ENCODE measurements around the gene PKIG. TPM values are rescaled to one million over a fixed set of nuclear protein-coding genes. Genes with fewer than 3 reads are reported as not detected.

The PKIG gene
- total and polyA plus RNA-seq, 2 of the 8 experiments (the other 6 are each of a cell fraction or from before 2014, with no cell fraction given): 26.7 to 34.3 TPM

GRCh38 chr20:44544263-44544662 lies 38.1 kb upstream of the PKIG start:
- no peak overlapping the region for H4K8ac ChIP-seq (ENCODE audit: extremely low read depth, insufficient read depth, low read length)
- H4K91ac ChIP-seq (replicated peaks; ENCODE audit: insufficient read length, low read length): no peak overlapping the region
- H3K4ac ChIP-seq (replicated peaks; ENCODE audit: insufficient read length, low read depth, low read length): no peak overlapping the region
- peaks cover 2% of the 10 kb centered on the region for H3K79me1 ChIP-seq (ENCODE audit: low read depth, low read length)
- peaks cover 0 to 1% of the 10 kb centered on the region in 2 experiments for H4K20me1 ChIP-seq (replicated peaks in 1 of 2; ENCODE audit: control insufficient read depth in 1 of 2, insufficient read depth in 2 of 2, low read length in 2 of 2)
- H3K23me2 ChIP-seq (ENCODE audit: low read depth, low read length): no peaks in the 10 kb centered on the region
- FAIRE-seq (no peak), DNase-seq (ENCODE audit: low read depth in 1 of 2, low spot score in 2 of 2) (no peak)
- no peak overlapping the region for H4K5ac ChIP-seq (ENCODE audit: insufficient read length, low read depth, low read length)
- H3K18ac ChIP-seq (ENCODE audit: extremely low read depth, low read length): no peak overlapping the region
- H3K36me3 ChIP-seq (ENCODE audit: control insufficient read depth in 2 of 4, insufficient read depth in 4 of 4, low read length in 3 of 4): no peaks in the 10 kb centered on the region
- H3K9me3 ChIP-seq (ENCODE audit: insufficient read depth in 2 of 2, low read depth in 1 of 2, low read length in 1 of 2): no peaks in the 10 kb centered on the region
- ChIA-PET CTCF (ENCODE audit: partially characterized antibody) (interaction anchor here (0.9 to 1.6 kb wide), 2 partner anchors 10 to 65 kb away, joined by 4 to 5 read pairs; no protein-coding TSS in a partner anchor), POLR2A (ENCODE audit: partially characterized antibody) (no interaction called here)
- H2AK5ac ChIP-seq (ENCODE audit: low read depth, low read length): no peak overlapping the region
- H3K4me2 ChIP-seq (ENCODE audit: insufficient read depth in 1 of 2, low read depth in 2 of 2, low read length in 2 of 2): no peak overlapping the region
- H2AFZ ChIP-seq (ENCODE audit: low read length): no peak overlapping the region
- no peak overlapping the region for H3K23ac ChIP-seq (ENCODE audit: insufficient read length)
- H3K4me1 ChIP-seq (replicated peaks in 1 of 4; ENCODE audit: control insufficient read depth in 3 of 4, insufficient read depth in 4 of 4, low read length in 3 of 4): no peaks in the 10 kb centered on the region
- no peak overlapping the region for H3K9ac ChIP-seq (replicated peaks in 1 of 4; ENCODE audit: extremely low read depth in 1 of 4, low read depth in 3 of 4, low read length in 3 of 4)
- no peak overlapping the region for H2BK120ac ChIP-seq (replicated peaks; ENCODE audit: low read depth, low read length)
- H2BK12ac ChIP-seq (ENCODE audit: low read depth, low read length): no peak overlapping the region
- H3K27me3 ChIP-seq (replicated peaks in 1 of 4; ENCODE audit: control insufficient read depth in 3 of 4, extremely low read depth in 1 of 4, insufficient read depth in 3 of 4, low read length in 3 of 4): no peaks in the 10 kb centered on the region
- no peak overlapping the region for H2BK15ac ChIP-seq (ENCODE audit: low read length)
- no peak overlapping the region for H3K14ac ChIP-seq (ENCODE audit: insufficient read length)
- WGBS, 2 experiments (ENCODE audit: extremely low coverage in 1 of 2, insufficient coverage in 1 of 2, insufficient read length in 1 of 2, insufficient replicate concordance in 2 of 2, low coverage in 1 of 2, low lambda C conversion rate in 2 of 2, missing lambda C conversion rate in 1 of 2): 91% methylated on average over 5 of the region's 5 CpGs; no CpG with 5 or more reads in 1 of the 2 experiments
- H3K56ac ChIP-seq (replicated peaks; ENCODE audit: insufficient read length, low read depth, low read length): no peak overlapping the region
- H3K4me3 ChIP-seq (ENCODE audit: extremely low read depth in 1 of 4, insufficient read depth in 2 of 4, low read depth in 3 of 4, low read length in 4 of 4): no peak overlapping the region
- TF ChIP-seq CHD2 (IDR thresholded peaks at IDR 0.05; ENCODE audit: low read length): no peak
- H2BK5ac ChIP-seq (ENCODE audit: low read depth, low read length): no peak overlapping the region
- no peak overlapping the region for H2BK20ac ChIP-seq (ENCODE audit: low read length)
- H3K79me2 ChIP-seq (ENCODE audit: control insufficient read depth in 1 of 2, insufficient read depth in 2 of 2, low read length in 2 of 2): 0 out of 4 replicates have a peak, but pooled peaks cover 0 to 3% of the 10 kb centered on the region in 2 experiments
- H3K27ac ChIP-seq (ENCODE audit: low read depth, low read length): no peak overlapping the region
